GM19397 (cell line): Measurements from ENCODE around the gene PRG2.
"Not testable (repeated sequence)": the region's sequence is repeated elsewhere in the genome, so short reads cannot be mapped to it uniquely, and the experiment has no call there.

Experiments
- ATAC-seq: cut with Tn5 transposase; IDR thresholded peaks from one replicate; pipeline ENCODE4 v1.9.1; 2021; ENCODE audit warnings: mild to moderate bottlenecking, moderate library complexity; ENCODE audit not compliant: unreplicated experiment

The PRG2 gene

DNA sequence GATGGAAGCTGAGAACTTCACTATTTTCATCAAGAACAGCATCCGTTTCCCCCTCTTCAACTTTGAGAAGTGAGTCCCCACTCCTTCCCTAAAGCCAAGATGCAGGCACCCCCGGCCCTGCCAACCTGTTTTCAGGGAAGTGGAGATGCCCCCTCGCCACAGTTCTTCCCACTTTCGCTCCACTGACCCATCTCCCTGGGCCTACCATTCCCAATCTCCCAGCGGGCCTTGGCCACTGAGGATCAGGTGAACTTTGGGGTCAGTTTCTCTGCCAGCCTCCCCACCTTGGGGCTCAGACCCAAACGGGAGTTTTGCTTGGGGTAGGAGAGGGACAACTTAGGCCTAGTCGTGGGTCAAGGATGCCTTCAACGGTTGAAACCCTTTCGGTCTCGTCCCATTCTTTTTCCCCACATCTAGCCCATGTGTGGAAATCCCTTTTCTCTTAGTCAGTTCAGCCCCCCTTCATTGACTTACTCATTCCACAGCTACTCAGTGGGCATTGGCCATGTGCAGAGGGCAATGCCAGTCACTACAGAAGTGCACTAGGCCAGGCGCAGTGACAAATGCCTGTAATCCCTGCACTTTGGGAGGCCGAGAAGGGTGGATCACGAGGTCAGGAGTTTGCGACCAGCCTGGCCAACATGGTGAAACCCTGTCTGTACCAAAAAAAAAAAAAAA lies 41.7 kb downstream of the PRG2 start:
- ATAC-seq = no peak

DNA sequence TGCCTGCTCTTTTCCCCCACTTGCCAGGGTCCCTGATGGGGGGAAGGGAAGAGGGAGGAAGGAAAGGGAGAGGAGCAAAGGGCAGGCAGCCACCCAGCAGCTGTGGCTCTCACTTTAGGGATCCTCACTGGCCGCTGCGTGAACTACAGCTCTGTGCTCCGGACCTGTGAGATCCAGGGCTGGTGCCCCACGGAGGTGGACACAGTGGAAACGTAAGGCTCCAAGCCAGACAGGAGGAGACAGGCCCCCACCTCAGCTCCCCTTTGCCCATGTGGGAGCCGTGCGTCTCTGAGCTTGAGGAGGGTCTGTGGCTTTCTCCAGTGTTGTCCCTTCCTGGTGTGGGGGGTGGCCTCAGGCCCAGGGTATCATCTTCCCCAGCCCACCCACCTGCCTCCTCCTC lies 42.4 kb downstream of the PRG2 start:
- ATAC-seq = no peak

DNA sequence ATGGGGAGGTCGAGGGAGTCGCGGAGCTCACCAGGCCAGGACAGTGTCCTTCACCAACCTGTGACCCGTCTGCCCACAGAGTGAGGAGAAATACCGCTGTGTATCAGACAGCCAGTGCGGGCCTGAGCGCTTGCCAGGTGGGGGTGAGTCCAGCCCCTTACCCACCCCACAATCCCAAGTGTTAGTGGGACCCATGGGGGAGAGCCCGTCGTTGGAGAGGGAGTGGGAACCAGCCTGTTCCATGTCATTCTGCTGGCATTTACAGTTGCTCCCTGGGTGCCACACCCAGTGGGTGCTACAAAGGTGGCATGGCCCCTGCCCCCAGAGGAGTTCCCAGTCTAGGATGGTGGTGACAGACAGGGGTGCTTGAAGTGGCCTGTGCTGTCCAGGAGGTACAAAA lies 43.1 kb downstream of the PRG2 start:
- no peak for ATAC-seq

DNA sequence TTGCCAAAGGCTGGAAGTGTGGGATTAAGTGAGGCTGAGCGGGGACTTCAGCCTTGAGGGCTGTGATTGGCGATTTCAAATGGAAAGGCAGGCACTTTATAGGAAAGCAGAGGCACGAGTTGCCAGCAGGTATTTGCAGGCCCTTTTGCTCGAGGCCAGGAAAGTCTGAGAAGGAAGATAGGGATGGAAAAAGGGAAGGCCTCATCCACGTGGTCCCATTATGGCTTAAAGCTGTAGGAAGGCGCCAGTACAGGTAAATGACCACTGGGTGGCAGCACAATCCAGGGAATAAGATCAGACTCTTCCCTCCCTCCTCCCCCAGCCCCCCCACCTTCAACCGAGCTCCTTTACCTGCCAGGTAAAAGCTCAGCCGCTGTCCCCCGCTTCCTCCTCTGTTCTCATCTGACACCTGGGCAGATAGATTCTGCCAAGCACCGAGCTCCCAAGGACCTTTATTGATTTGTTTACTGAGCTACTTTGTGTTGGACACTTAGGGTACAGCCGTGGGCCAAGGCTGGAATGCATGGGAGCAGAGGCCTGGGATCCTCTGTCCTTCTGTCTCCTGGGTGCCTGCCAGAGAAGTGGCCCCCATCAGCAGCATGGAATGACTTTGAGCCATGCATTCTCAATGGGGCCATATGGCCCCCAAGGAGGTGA lies 44.8 kb downstream of the PRG2 start:
- ATAC-seq = no peak

DNA sequence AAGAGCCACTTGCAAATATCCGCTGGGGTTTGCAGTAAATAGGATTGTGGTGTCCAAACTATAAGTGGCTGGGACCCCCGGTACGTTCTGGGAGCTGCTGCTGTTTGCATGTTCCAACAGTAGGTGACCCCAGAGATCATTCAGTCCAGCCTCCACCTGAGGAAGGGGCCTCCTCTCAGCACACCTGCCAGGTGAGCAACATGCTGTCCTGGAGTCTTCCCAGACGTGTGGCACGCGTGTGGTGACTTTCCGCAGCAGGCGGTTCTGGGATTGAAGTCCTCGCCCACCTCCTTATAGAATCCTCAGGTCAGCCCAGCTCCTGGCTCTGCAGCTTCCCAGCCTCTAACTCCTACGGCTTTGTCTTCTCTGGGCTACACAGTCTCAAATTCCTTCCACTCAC lies 45.6 kb downstream of the PRG2 start:
- no peak for ATAC-seq

DNA sequence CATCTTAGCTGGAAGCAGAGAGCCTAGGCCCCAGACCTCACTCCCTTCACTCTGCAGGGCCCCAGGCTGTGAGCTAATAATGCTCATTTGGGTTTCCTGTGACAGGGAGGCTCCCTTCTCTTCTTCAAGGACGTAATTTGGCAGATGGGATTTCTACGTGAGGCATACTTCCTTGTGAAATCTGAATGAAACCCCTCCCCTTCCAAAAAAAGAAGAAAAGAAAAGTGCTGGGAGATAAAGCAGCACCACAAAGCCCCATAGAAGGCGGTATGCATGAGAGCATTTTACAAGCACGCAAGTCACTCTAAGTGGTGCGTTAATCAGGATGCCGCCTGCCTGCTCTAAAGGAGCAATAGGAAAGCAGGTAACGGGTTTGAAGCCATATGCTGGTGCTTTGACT lies 46.6 kb downstream of the PRG2 start:
- no peak for ATAC-seq

DNA sequence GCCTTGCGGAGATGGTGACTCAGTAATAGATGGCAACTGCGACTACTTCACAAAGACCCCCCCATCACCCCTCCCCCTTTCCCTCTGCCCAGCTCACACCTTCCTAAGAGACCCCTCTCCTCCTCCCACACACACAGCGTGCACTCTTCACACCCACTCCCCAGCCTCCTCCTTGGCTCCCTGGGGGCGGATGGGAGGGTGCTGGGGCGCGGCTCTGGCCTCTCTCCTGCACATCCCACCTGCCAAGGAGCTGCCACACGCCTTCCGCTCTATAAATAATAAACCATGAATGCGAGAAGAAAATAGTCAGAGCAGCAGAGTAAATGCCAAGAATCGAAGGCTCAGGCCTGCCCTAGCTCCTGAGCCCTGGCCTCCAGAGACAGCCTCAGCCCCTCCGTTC lies 47.7 kb downstream of the PRG2 start:
- ATAC-seq = no peak

DNA sequence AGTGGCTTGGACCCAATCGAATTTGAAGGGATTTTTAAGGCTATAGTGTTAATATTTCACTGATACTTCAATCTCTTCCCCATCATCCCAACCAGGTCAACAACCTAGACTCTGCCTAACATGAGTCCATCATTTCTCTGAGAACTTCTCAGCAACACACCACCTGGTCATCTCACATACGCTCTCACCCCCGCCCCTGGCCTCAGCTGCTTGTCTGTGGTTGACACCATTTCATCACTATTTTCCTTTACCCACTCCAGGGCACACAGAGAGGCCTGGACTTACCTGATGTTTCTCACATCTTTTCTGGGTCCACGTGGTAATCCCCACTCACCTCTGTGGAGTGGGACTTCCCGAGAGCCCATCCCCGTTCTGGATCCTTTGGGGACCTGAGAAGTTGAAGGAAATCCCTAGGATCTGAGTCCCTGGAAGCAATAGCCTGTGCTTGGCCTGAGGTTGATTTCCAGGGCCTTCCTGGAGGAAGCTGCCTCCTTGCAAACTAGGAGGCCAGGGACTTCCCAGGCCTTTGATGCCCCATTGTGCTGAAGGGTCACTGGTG lies 49.1 kb downstream of the PRG2 start:
- ATAC-seq = no peak

DNA sequence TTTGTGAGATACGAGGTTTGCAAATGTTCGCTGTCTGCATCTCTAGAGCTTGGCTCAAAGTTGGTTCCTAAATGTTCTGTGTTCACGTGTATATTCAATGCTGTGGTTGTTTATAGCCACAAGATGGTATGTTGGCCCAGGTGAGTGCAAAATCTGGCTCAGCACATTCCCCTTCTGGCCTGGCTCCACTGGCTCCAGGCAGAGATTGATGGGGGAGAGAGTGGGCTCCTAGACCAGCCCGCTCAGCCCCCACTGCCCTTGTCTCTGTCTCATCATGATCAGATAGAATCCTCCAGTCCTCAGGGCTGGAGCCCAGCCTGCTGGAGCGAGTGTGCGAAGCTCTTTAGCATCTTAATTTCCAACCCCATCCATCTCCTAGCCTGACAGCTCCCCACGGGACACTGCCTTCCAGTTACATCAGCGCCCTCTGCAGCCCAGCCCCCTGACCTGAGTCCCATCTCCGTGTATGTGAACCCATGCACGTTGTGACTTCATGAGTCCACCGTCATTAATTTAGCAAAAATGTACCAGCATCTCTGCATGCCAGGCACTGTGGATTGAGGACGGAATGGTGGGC lies 50.3 kb downstream of the PRG2 start:
- no peak for ATAC-seq

DNA sequence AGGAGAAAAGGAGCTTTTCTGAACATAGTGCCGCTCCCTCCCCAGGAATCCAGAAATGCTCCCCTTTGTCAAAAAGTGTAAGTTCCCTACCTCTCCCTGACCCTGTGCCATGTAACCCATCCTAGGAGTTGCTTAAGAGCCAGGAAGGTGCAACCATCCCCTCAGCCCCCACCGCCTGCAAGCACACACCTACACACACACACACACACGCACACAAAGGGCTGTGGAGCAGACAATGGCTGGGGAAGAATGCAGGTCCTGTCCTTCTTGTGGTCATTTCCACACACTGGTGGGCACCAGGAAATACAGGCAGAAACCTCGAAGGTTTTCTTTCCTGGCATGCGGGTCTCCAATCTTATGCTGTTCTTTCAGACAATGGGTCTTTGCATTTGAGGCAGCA lies 51.1 kb downstream of the PRG2 start:
- ATAC-seq = no peak

DNA sequence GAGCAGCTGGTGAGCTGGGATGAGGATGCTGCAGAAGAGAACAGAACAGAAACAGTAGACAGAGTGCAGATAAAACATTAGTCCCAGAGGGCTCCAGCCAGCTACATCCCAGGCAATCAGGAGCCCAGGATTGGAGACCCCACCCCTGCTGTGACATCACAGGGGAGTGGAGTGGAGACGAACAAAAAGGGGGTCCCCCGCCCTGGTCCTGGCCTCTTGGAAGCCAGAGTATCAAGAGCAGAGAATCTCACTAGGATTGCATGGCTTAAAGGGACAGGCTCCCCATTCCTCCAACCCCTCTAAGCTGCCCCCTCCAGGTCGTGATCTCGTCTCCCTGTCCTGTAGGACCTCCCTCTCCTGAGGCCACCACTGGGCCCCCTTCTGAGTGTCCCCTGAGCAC lies 52.3 kb downstream of the PRG2 start, which contains the start of gene P2RX3:
TSS of gene P2RX3 (plus strand) at position 211 of the 400 bp plus-strand sequence. CDS start 199 bp downstream, outside the sequence.
- no peak for ATAC-seq

DNA sequence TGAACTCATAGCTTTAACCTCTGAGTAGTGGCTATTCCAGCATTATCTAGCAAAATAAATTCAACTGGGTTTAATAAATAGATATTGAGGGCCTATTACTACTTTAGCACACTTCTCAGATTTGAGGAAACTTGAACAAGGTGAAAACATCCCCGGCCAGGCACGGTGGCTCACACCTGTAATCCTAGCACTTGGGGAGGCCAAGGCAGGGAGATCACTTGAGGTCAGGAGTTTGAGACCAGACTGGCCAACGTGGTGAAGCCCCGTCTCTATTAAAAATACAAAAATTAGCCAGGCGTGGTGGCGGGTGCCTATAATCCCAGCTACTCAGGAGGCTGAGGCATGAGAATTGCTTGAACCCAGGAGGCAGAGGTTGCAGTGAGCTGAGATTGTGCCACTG lies 53.6 kb downstream of the PRG2 start:
- not testable (repeated sequence) for ATAC-seq
